ENCODE data around the gene SLC2A11. TPM values are rescaled to one million over a fixed set of nuclear protein-coding genes. Genes with fewer than 3 reads are reported as not detected.

Gene SLC2A11
- total and polyA plus RNA-seq, 10 of the 15 experiments (the other 5 are each of a cell fraction or from before 2014, with no cell fraction given) = 0.98 to 18.3 (median 8.6) TPM

- TF ChIP-seq MYC (IDR thresholded peaks at IDR 0.05; ENCODE audit: insufficient read depth, insufficient read length, insufficient replicate concordance, low read length, severe bottlenecking) (no peak), ZNF24 (IDR thresholded peaks at IDR 0.05) (no peak), CTCF (IDR thresholded peaks at IDR 0.05 in 2 of 3, conservative IDR thresholded peaks at IDR 0.05 in 1 of 3; ENCODE audit: control insufficient read depth in 2 of 3, extremely low read depth in 1 of 3, insufficient read depth in 1 of 3, low read depth in 3 of 3, low read length in 3 of 3) (no peak), ZBTB11 (CRISPR knock-in tag; IDR thresholded peaks at IDR 0.05) (peak; percentile 23; the same call in 1 of the 2 replicates), NRF1 (conservative IDR thresholded peaks at IDR 0.05; ENCODE audit: low read depth, low read length) (no peak), IRF3 (IDR thresholded peaks at IDR 0.05) (no peak), STAT3 (IDR thresholded peaks at IDR 0.05; ENCODE audit: low read depth, low read length) (no peak), E4F1 (IDR thresholded peaks at IDR 0.05; ENCODE audit: borderline replicate concordance, partially characterized antibody) (peak; percentile 37), RCOR1 (conservative IDR thresholded peaks at IDR 0.05; ENCODE audit: low read depth, low read length) (peak; percentile 11; the same call in 1 of the 2 replicates), CEBPZ (IDR thresholded peaks at IDR 0.05; ENCODE audit: low read depth, low read length) (no peak), RAD21 (IDR thresholded peaks at IDR 0.05; ENCODE audit: insufficient read depth, low read depth, low read length) (no peak), EGR1 (IDR thresholded peaks at IDR 0.05; ENCODE audit: borderline replicate concordance in 1 of 2, low read depth in 2 of 2, low read length in 2 of 2) (peak in 1 of 2 experiments; percentile 79; a peak in 2 of 3 replicates), ETV6 (conservative IDR thresholded peaks at IDR 0.05 in 1 of 2, IDR thresholded peaks at IDR 0.05 in 1 of 2; ENCODE audit: borderline replicate concordance in 1 of 2, low read depth in 1 of 2) (peak in 1 of 2 experiments; percentile 15; a peak in 1 of 4 replicates), RELA (IDR thresholded peaks at IDR 0.05; ENCODE audit: borderline replicate concordance, partially characterized antibody) (peak; percentile 20), MTA2 (IDR thresholded peaks at IDR 0.05; ENCODE audit: low read depth) (no peak)
Observed at GRCh38 chr22:23913661-23914353, 56.1 kb downstream of the SLC2A11 start (continued).

Measured in GM12878 (cell line).